ENCODE data around the gene EPN3. TPM values are rescaled to one million over a fixed set of nuclear protein-coding genes. Genes with fewer than 3 reads are reported as not detected.
A peak's percentile ranks its signal among the peaks of the same experiment; 100 is the strongest.

Gene EPN3
- total RNA-seq, 2 donors from 2014 or later: 18.3 to 79.8 TPM

- Histone ChIP-seq H3K27me3 (no peaks in the 10 kb centered on the region), H3K9me3 (no peaks in the 10 kb centered on the region), H3K36me3 (no peaks in the 10 kb centered on the region), H3K9ac (ENCODE audit: low read depth in 2 of 2, low read length in 2 of 2) (no peak overlapping the region), H3K4me1 (no peaks in the 10 kb centered on the region), H3K4me3 (no peak overlapping the region), H3K27ac (no peak overlapping the region)
- DNase-seq: no peak
- TF ChIP-seq, protein P1, sequence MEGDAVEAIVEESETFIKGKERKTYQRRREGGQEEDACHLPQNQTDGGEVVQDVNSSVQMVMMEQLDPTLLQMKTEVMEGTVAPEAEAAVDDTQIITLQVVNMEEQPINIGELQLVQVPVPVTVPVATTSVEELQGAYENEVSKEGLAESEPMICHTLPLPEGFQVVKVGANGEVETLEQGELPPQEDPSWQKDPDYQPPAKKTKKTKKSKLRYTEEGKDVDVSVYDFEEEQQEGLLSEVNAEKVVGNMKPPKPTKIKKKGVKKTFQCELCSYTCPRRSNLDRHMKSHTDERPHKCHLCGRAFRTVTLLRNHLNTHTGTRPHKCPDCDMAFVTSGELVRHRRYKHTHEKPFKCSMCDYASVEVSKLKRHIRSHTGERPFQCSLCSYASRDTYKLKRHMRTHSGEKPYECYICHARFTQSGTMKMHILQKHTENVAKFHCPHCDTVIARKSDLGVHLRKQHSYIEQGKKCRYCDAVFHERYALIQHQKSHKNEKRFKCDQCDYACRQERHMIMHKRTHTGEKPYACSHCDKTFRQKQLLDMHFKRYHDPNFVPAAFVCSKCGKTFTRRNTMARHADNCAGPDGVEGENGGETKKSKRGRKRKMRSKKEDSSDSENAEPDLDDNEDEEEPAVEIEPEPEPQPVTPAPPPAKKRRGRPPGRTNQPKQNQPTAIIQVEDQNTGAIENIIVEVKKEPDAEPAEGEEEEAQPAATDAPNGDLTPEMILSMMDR (IDR thresholded peaks at IDR 0.05): no peak
- intact Hi-C loops (cut with DNase I): no loop called here
Observed at GRCh38 chr17:50513495-50513894, 19.0 kb upstream of the EPN3 start.

- Histone ChIP-seq H3K27ac (no peak overlapping the region), H3K9ac (ENCODE audit: low read depth in 2 of 2, low read length in 2 of 2) (no peak overlapping the region)
Observed at GRCh38 chr17:50514388-50514787, 18.1 kb upstream of the EPN3 start.

DNA sequence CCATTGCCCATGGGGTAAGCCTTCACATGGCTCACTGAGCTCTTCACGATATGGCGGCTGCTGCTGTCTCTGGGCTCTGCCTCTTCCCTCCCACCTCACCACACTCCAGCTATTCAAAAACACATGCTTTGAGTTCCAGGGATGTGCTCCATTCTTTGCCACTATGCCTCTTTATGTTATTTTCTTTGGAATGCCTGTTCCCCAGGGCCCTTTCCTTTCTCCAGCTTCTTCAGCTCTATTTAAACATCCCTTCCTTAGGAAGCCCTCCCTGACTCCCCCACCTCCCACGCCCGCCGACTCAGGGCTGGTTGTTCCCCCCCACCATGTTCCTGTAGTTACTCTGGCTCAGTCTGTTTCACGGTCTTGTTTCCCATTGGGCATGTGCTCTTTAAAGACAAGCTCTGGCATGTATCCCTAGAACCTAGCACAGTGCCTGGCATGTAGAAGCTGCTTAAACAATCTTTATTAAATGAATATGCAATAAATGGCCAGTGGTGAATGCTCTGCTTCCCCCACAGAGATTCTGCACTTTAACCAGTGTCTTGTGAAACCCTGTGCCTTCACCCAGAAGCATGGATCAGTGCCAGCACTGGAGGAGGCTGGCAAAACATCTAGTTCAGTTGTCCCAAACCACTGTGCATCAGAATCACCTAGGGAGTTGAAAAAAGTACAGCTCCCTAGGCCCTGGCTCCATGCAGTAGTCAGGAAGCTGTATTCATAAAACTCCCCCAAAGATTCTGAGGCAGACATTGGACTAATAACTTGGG, 17.4 kb upstream of the EPN3 start:
- no peak overlapping the region for H3K27ac ChIP-seq
- TF ChIP-seq, protein P1 (IDR thresholded peaks at IDR 0.05): no peak
- no peaks in the 10 kb centered on the region for H3K4me1 ChIP-seq
- DNase-seq: no peak
- intact Hi-C loops (cut with DNase I): no loop called here
- H3K9me3 ChIP-seq: no peaks in the 10 kb centered on the region
- H3K27me3 ChIP-seq: no peaks in the 10 kb centered on the region
- H3K4me3 ChIP-seq: no peak overlapping the region
- H3K36me3 ChIP-seq: no peaks in the 10 kb centered on the region
- no peak overlapping the region for H3K9ac ChIP-seq (ENCODE audit: low read depth in 2 of 2, low read length in 2 of 2)

More at GRCh38 chr17:50514388-50514787, 18.1 kb upstream of the EPN3 start:
- Histone ChIP-seq H3K4me3 (no peak overlapping the region), H3K4me1 (no peaks in the 10 kb centered on the region), H3K9me3 (no peaks in the 10 kb centered on the region), H3K27me3 (no peaks in the 10 kb centered on the region), H3K36me3 (no peaks in the 10 kb centered on the region)
- no peak for DNase-seq
- intact Hi-C loops (cut with DNase I): no loop called here
- TF ChIP-seq, protein P1 (IDR thresholded peaks at IDR 0.05): no peak

- Histone ChIP-seq H3K27me3 (no peaks in the 10 kb centered on the region), H3K9ac (ENCODE audit: low read depth in 2 of 2, low read length in 2 of 2) (no peak overlapping the region), H3K36me3 (no peaks in the 10 kb centered on the region), H3K27ac (peak overlapping the region; percentile 9), H3K9me3 (no peaks in the 10 kb centered on the region), H3K4me1 (no peaks in the 10 kb centered on the region), H3K4me3 (no peak overlapping the region)
- no peak for DNase-seq
- TF ChIP-seq, protein P1 (IDR thresholded peaks at IDR 0.05): no peak
- intact Hi-C loops (cut with DNase I): no loop called here
Observed at GRCh38 chr17:50517011-50517410, 15.5 kb upstream of the EPN3 start.

DNA sequence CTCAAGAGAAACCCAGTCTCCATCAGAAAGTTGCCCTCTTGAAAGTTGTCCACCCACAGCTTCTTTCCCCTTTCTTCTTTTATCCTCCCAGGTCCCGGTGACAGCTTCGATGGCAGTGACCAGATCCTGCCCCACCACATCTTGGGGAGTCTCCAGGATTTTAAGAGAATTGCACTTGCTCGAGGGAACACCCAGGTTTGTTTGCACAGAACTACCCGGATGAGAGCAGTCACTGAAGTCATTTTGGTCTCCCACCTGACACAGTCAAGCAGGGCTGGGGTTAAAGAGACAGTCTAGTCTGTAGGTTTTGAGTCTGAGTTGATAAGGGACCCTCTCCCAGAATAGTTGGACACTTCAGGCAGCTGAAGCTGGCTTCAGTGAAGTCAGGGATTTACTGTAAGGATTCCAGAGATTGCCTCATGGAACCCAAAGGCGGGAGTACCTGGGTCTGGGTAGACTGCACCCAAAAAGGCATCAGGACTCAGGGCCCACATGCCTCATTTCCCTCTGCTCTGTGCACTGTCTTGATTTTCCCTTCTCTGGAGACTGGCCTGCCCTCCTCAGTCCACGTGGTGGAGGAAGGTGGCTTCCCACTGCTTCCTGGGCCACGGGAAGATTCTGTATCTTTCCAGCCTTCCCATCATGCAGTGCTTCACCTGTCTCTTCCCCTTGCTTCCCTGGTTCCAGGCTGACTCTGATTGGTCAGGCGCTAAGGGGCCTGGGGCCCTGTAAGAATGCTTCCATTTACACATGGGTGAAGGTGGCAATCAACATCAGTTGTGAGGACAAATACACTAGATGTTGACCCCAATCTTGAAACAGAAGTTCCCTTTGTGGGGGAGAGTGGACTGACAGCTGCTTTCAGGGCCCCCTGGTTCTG, 14.8 kb upstream of the EPN3 start:
- TF ChIP-seq, protein P1 (IDR thresholded peaks at IDR 0.05): no peak
- no peaks in the 10 kb centered on the region for H3K9me3 ChIP-seq
- intact Hi-C loops (cut with DNase I): no loop called here
- no peak overlapping the region for H3K27ac ChIP-seq
- no peak overlapping the region for H3K4me3 ChIP-seq
- H3K36me3 ChIP-seq: no peaks in the 10 kb centered on the region
- no peaks in the 10 kb centered on the region for H3K4me1 ChIP-seq
- no peaks in the 10 kb centered on the region for H3K27me3 ChIP-seq
- no peak for DNase-seq
- no peak overlapping the region for H3K9ac ChIP-seq (ENCODE audit: low read depth in 2 of 2, low read length in 2 of 2)
